RWPE2 (cell line): ENCODE results near the gene GALNT18.
A peak's percentile ranks its signal among the peaks of the same experiment; 100 is the strongest.

Experiments
- ATAC-seq: fragments of 200-7000 bp; cut with Tn5 transposase; 3 replicates; pipeline ENCODE4 v1.9.1; 2021; ENCODE audit warnings: low read depth
- DNase-seq: peaks from one replicate; pipeline ENCODE4 v3.0.0-alpha.2; 2020; ENCODE audit warnings: low spot score
- H3K27ac ChIP-seq: fragments of 450-650 bp; 2 replicates; pipeline ENCODE4 v1.5.1; 2017; ENCODE audit warnings: mild to moderate bottlenecking; ENCODE audit not compliant: poor library complexity, severe bottlenecking
- H3K27me3 ChIP-seq: fragments of 250-450 bp; sonication (Bioruptor Pico); 2 replicates; pipeline ENCODE4 v1.5.1; 2021; ENCODE audit warnings: mild to moderate bottlenecking, moderate library complexity; ENCODE audit not compliant: insufficient read depth, poor library complexity, severe bottlenecking
- H3K36me3 ChIP-seq: fragments of 250-450 bp; sonication (Bioruptor Pico); 2 replicates; pipeline ENCODE4 v1.5.1; 2020; ENCODE audit warnings: low read depth, mild to moderate bottlenecking, moderate library complexity
- H3K4me1 ChIP-seq: fragments of 250-450 bp; sonication (Bioruptor Pico); 2 replicates; pipeline ENCODE4 v1.5.1; 2021; ENCODE audit warnings: mild to moderate bottlenecking, moderate library complexity; ENCODE audit not compliant: insufficient read depth, poor library complexity, severe bottlenecking
- H3K4me3 ChIP-seq: fragments of 250-450 bp; sonication (Bioruptor Pico); 2 replicates; pipeline ENCODE4 v1.5.1; 2021; ENCODE audit warnings: mild to moderate bottlenecking, moderate library complexity; ENCODE audit not compliant: severe bottlenecking
- H3K9me3 ChIP-seq: fragments of 250-450 bp; sonication (Bioruptor Pico); 2 replicates; pipeline ENCODE4 v1.5.1; 2021; ENCODE audit warnings: mild to moderate bottlenecking, moderate library complexity; ENCODE audit not compliant: severe bottlenecking
- TF ChIP-seq, protein P1 (sequence below): fragments of 450-650 bp; IDR thresholded peaks from one replicate; pipeline ENCODE4 v1.5.1; 2017; ENCODE audit warnings: mild to moderate bottlenecking, moderate library complexity; ENCODE audit not compliant: poor library complexity, severe bottlenecking

GALNT18 gene

GRCh38 chr11:11265320-11265719 lies 356.5 kb downstream of the GALNT18 start:
- Histone ChIP-seq H3K4me1 (no peaks in the 10 kb centered on the region), H3K9me3 (no peaks in the 10 kb centered on the region), H3K4me3 (no peak overlapping the region), H3K36me3 (no peaks in the 10 kb centered on the region), H3K27me3 (no peaks in the 10 kb centered on the region), H3K27ac (no peak overlapping the region)
- TF ChIP-seq, protein P1, sequence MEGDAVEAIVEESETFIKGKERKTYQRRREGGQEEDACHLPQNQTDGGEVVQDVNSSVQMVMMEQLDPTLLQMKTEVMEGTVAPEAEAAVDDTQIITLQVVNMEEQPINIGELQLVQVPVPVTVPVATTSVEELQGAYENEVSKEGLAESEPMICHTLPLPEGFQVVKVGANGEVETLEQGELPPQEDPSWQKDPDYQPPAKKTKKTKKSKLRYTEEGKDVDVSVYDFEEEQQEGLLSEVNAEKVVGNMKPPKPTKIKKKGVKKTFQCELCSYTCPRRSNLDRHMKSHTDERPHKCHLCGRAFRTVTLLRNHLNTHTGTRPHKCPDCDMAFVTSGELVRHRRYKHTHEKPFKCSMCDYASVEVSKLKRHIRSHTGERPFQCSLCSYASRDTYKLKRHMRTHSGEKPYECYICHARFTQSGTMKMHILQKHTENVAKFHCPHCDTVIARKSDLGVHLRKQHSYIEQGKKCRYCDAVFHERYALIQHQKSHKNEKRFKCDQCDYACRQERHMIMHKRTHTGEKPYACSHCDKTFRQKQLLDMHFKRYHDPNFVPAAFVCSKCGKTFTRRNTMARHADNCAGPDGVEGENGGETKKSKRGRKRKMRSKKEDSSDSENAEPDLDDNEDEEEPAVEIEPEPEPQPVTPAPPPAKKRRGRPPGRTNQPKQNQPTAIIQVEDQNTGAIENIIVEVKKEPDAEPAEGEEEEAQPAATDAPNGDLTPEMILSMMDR, result no peak
- no peak for DNase-seq
- no peak for ATAC-seq

DNA sequence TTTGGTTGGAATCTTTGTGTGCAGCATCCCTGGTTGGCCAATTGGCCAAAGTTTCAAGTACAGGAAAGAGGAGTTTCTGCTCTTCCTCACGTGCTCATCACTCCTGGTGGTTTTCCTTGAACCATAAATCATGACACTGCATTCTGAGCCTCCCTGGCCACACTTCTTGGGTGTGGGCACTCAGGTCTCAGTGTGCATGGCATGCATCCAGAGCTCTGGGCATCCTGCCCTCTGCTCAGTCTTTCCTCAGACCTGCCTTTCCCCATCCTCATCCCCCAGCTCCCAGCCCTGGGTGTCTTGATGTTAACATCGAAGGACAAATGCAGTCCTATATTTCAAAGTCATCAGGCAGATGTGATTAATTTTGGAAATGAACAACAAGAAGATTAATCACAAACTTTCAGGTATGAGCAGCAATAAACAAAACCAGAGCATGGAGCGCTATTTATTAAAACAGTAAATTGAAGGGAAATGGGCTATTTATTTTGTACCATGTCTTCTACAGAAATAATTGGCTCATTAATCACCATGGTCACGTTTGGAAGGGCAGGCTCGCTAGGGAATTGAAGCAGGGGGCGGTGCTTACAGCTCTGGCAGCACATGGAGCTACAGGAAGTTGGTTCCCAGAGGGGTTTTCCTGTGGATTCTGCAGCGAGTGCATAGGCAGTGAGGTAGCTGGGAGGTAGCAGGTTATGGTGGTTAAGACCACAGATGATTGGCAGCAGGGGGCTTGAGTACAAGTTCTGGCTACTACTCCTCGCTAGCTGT lies 358.4 kb downstream of the GALNT18 start:
- H3K9me3 ChIP-seq, result no peaks in the 10 kb centered on the region
- no peaks in the 10 kb centered on the region for H3K4me1 ChIP-seq
- DNase-seq, result no peak
- TF ChIP-seq, protein P1, result no peak
- no peaks in the 10 kb centered on the region for H3K27me3 ChIP-seq
- H3K4me3 ChIP-seq, result no peak overlapping the region
- ATAC-seq, result 0 out of 3 replicates have a peak, but pooled peaks have one; percentile 20
- H3K27ac ChIP-seq, result no peak overlapping the region
- H3K36me3 ChIP-seq, result no peaks in the 10 kb centered on the region

GRCh38 chr11:11262171-11262920 lies 359.5 kb downstream of the GALNT18 start:
- H3K4me3 ChIP-seq, result no peak overlapping the region
- H3K36me3 ChIP-seq, result no peaks in the 10 kb centered on the region
- ATAC-seq (no peak), DNase-seq (no peak)
- H3K27ac ChIP-seq, result no peak overlapping the region
- H3K27me3 ChIP-seq, result no peaks in the 10 kb centered on the region
- H3K4me1 ChIP-seq, result no peaks in the 10 kb centered on the region
- TF ChIP-seq, protein P1, result no peak
- H3K9me3 ChIP-seq, result no peaks in the 10 kb centered on the region

GRCh38 chr11:11261629-11262028 lies 360.2 kb downstream of the GALNT18 start:
- Histone ChIP-seq H3K4me3 (no peak overlapping the region), H3K27me3 (no peaks in the 10 kb centered on the region), H3K27ac (no peak overlapping the region), H3K36me3 (no peaks in the 10 kb centered on the region), H3K9me3 (no peaks in the 10 kb centered on the region), H3K4me1 (no peaks in the 10 kb centered on the region)
- TF ChIP-seq, protein P1, result no peak
- DNase-seq (no peak), ATAC-seq (no peak)
